Keratinocyte (primary cell): ENCODE results near the gene SETD1B. TPM values are rescaled to one million over a fixed set of nuclear protein-coding genes. Genes with fewer than 3 reads are reported as not detected.

Experiments used
- DNase-seq: peaks from one replicate; pipeline ENCODE4 v3.0.0-alpha.2; 2011; ENCODE audit warnings: low read depth, missing footprints, low spot score
- FAIRE-seq: peaks from 2 replicates; lab custom pipeline; 2011; peaks lifted over from hg19 to GRCh38; lab: Jason Lieb, UNC
- H2AFZ ChIP-seq: 2 replicates; pipeline ENCODE4 v1.6.0; 2012; ENCODE audit warnings: low read length, control low read depth, inconsistent platforms; ENCODE audit not compliant: control insufficient read depth
- H3K27ac ChIP-seq: 2 replicates; pipeline ENCODE4 v1.5.1; 2011; ENCODE audit warnings: low read length; ENCODE audit not compliant: control insufficient read depth, insufficient read depth
- H3K27me3 ChIP-seq: 3 replicates; pipeline ENCODE4 v1.6.0; 2011; ENCODE audit warnings: low read length; ENCODE audit not compliant: control insufficient read depth, insufficient read depth; ENCODE audit errors: extremely low read depth
- H3K36me3 ChIP-seq, 2 experiments: 2 replicates in 1 of 2; 3 replicates in 1 of 2; pipeline ENCODE4 v1.5.1; 2011; ENCODE audit warnings: low read length in 2 of 2, mild to moderate bottlenecking in 1 of 2; ENCODE audit not compliant: control insufficient read depth in 2 of 2, insufficient read depth in 2 of 2; ENCODE audit errors: extremely low read depth in 1 of 2
- H3K4me1 ChIP-seq: 3 replicates; pipeline ENCODE4 v1.5.1; 2011; ENCODE audit warnings: low read length; ENCODE audit not compliant: control insufficient read depth, insufficient read depth; ENCODE audit errors: extremely low read depth
- H3K4me2 ChIP-seq: 3 replicates; pipeline ENCODE4 v1.6.0; 2011; ENCODE audit warnings: low read depth, low read length; ENCODE audit not compliant: control insufficient read depth, insufficient read depth; ENCODE audit errors: extremely low read depth
- H3K4me3 ChIP-seq, 3 experiments: fragments of 200-600 bp in 1 of 3; sonication (generic) in 1 of 3; 2 replicates in 2 of 3; 3 replicates in 1 of 3; pipeline ENCODE4 v1.5.1; 2011 to 2016; ENCODE audit warnings: low read length in 3 of 3, mild to moderate bottlenecking in 3 of 3, control low read depth in 2 of 3, inconsistent platforms in 1 of 3, low read depth in 1 of 3, mixed read lengths in 1 of 3, mixed run types in 1 of 3, moderate library complexity in 1 of 3; ENCODE audit not compliant: control insufficient read depth in 2 of 3, insufficient read depth in 2 of 3; ENCODE audit errors: extremely low read depth in 1 of 3
- H3K79me2 ChIP-seq: 2 replicates; pipeline ENCODE4 v1.6.0; 2012; ENCODE audit warnings: low read length; ENCODE audit not compliant: control insufficient read depth, insufficient read depth
- H3K9ac ChIP-seq: 3 replicates; pipeline ENCODE4 v1.6.0; 2011; ENCODE audit warnings: low read length; ENCODE audit not compliant: control insufficient read depth, insufficient read depth; ENCODE audit errors: extremely low read depth
- H3K9me1 ChIP-seq: 3 replicates; pipeline ENCODE4 v1.6.0; 2011; ENCODE audit warnings: low read length; ENCODE audit not compliant: control insufficient read depth, insufficient read depth; ENCODE audit errors: extremely low read depth
- H3K9me3 ChIP-seq: 2 replicates; pipeline ENCODE4 v1.5.1; 2012; ENCODE audit warnings: low read depth, low read length; ENCODE audit not compliant: control insufficient read depth
- H4K20me1 ChIP-seq: 3 replicates; pipeline ENCODE4 v1.6.0; 2011; ENCODE audit warnings: low read length; ENCODE audit not compliant: control insufficient read depth, insufficient read depth; ENCODE audit errors: extremely low read depth
- CTCF ChIP-seq, 3 experiments: IDR thresholded peaks in 1 of 3; conservative IDR thresholded peaks in 1 of 3; optimal IDR thresholded peaks in 1 of 3; 2 replicates in 2 of 3; 3 replicates in 1 of 3; pipeline versions ENCODE3 to v1.5.1; 2011; ENCODE audit warnings: low read length in 3 of 3, mild to moderate bottlenecking in 3 of 3, moderate library complexity in 2 of 3, control low read depth in 1 of 3, inconsistent platforms in 1 of 3; ENCODE audit not compliant: insufficient read depth in 2 of 3; ENCODE audit errors: extremely low read depth in 1 of 3
- EZH2 ChIP-seq: IDR thresholded peaks from one replicate; pipeline ENCODE4 v1.6.1; 2012; ENCODE audit warnings: inconsistent platforms, mild to moderate bottlenecking, low read length, moderate library complexity
- dilution Hi-C: fragments of 300-500 bp; cut with MboI; formaldehyde crosslinking; loops from one replicate; pipeline ENCODE4 v1.7.0; 2020; ENCODE audit warnings: low sequenced_read_pairs; ENCODE audit not compliant: extremely low pct_ligation_motif_present
- polyA plus RNA-seq, 5 experiments: library from polyadenylated mRNA; depleted of rRNA in 3 of 5; stranded (reverse) in 3 of 5; stranded (forward) in 1 of 5; unstranded in 1 of 5; fragments of >200 nt; gene quantifications; 1 replicate in 1 of 5; 2 replicates in 3 of 5; 3 replicates in 1 of 5; pipeline versions ENCODE4 v1.2.1 to v1.2.3, GENCODE V29; 2011 to 2012; ENCODE audit warnings: missing spikeins in 2 of 5, low read depth in 1 of 5, low replicate concordance in 1 of 5

Gene SETD1B
- polyA plus RNA-seq, 1 donor (not counting 4 experiments of a cell fraction or from before 2014, with no cell fraction given): 0.72 TPM

GRCh38 chr12:121787063-121788025 lies 16.5 kb upstream of the SETD1B start:
- no peak overlapping the region for H3K9ac ChIP-seq
- dilution Hi-C loops: no loop called here
- no peak overlapping the region for H3K4me3 ChIP-seq
- H3K9me3 ChIP-seq: no peaks in the 10 kb centered on the region
- no peaks in the 10 kb centered on the region for H3K79me2 ChIP-seq
- no peak overlapping the region for H2AFZ ChIP-seq
- DNase-seq (no peak), FAIRE-seq (no peak)
- H3K27ac ChIP-seq: no peak overlapping the region
- no peaks in the 10 kb centered on the region for H3K36me3 ChIP-seq
- no peaks in the 10 kb centered on the region for H4K20me1 ChIP-seq
- peaks cover 3% of the 10 kb centered on the region for H3K9me1 ChIP-seq
- TF ChIP-seq EZH2: no peak
- TF ChIP-seq CTCF (optimal IDR thresholded peaks at IDR 0.05 in 1 of 3, IDR thresholded peaks at IDR 0.05 in 1 of 3, conservative IDR thresholded peaks at IDR 0.05 in 1 of 3; ENCODE audit: extremely low read depth in 1 of 3, insufficient read depth in 2 of 3, low read length in 3 of 3): no peak
- H3K4me1 ChIP-seq: peaks cover 22% of the 10 kb centered on the region
- H3K27me3 ChIP-seq: no peaks in the 10 kb centered on the region
- no peak overlapping the region for H3K4me2 ChIP-seq

DNA sequence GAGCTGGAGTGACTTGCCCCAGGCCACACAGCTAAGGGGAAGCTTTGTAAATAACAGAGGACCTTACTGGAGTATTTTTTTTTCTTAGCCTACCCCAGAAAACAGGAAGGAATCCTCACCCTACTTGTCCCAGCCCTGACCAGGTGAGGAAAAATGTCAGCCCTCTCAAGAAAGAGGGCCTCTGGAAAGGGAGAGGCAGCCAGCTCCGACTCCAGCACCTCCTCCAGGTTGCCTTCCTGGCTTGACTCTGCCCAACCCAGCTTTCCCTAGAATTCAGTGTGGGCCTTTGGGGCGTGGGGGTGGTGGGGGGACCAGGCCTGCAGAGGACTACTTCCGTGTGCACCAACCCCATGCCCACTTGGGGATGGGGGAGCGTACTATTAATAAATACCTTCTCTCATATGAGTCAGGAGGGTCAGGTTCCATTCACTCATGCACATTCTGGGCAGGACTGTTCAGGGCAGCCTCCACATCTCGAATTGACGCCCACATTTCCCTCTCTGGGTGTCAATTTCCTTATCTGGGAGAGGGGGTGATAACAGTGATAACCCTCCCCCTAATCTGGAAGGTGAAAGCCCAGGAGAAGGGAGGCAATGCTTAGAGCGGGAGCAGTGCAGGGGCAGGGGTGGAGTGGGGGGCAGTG lies 15.5 kb upstream of the SETD1B start:
- Histone ChIP-seq H4K20me1 (no peaks in the 10 kb centered on the region), H3K4me1 (peaks cover 23% of the 10 kb centered on the region), H3K4me2 (no peak overlapping the region), H3K27ac (no peak overlapping the region), H3K36me3 (no peaks in the 10 kb centered on the region), H3K79me2 (no peaks in the 10 kb centered on the region), H3K27me3 (no peaks in the 10 kb centered on the region), H3K9me3 (no peaks in the 10 kb centered on the region), H3K4me3 (no peak overlapping the region), H3K9me1 (peaks cover 3% of the 10 kb centered on the region), H3K9ac (no peak overlapping the region), H2AFZ (no peak overlapping the region)
- dilution Hi-C loops: no loop called here
- TF ChIP-seq CTCF (optimal IDR thresholded peaks at IDR 0.05 in 1 of 3, IDR thresholded peaks at IDR 0.05 in 1 of 3, conservative IDR thresholded peaks at IDR 0.05 in 1 of 3; ENCODE audit: extremely low read depth in 1 of 3, insufficient read depth in 2 of 3, low read length in 3 of 3): no peak
- no peak for TF ChIP-seq EZH2
- DNase-seq (no peak), FAIRE-seq (no peak)
